ENCODE data around the gene EI24. TPM values are rescaled to one million over a fixed set of nuclear protein-coding genes. Genes with fewer than 3 reads are reported as not detected.

Gene EI24
- total RNA-seq, 1 experiment from 2014 or later: 151 TPM

GRCh38 chr11:125603207-125603606 is 33.9 kb downstream of the EI24 start:
- H3K9ac ChIP-seq (ENCODE audit: extremely low read depth, insufficient read length, low read length): no peak overlapping the region
- H3K23me2 ChIP-seq (ENCODE audit: insufficient read length, low read depth, low read length, poor library complexity, severe bottlenecking): no peaks in the 10 kb centered on the region
- no peak overlapping the region for H4K91ac ChIP-seq (ENCODE audit: insufficient read length, low read depth, low read length)
- no peak overlapping the region for H3K4me3 Mint-ChIP-seq
- no peak overlapping the region for H4K8ac ChIP-seq (replicated peaks; ENCODE audit: insufficient read length, low read depth, low read length)
- H2BK120ac ChIP-seq (ENCODE audit: low read depth, low read length, poor library complexity, severe bottlenecking): no peak overlapping the region
- no peak overlapping the region for H3K4me2 ChIP-seq (ENCODE audit: insufficient read depth, insufficient read length, low read length)
- H2AK5ac ChIP-seq (ENCODE audit: insufficient read length, low read length): no peak overlapping the region
- DNase-seq: no peak
- no peak overlapping the region for H3K14ac ChIP-seq (ENCODE audit: insufficient read depth, low read length)
- WGBS (ENCODE audit: extremely low coverage, insufficient read length, low lambda C conversion rate): no CpG with 5 or more reads among the region's 3 CpGs
- H3K23ac ChIP-seq (ENCODE audit: insufficient read length, low read depth, low read length): no peak overlapping the region
- H3K79me2 ChIP-seq (ENCODE audit: insufficient read depth, low read length): no peaks in the 10 kb centered on the region; the same call in 1 of the 2 replicates
- H3K9me3 Mint-ChIP-seq: no peaks in the 10 kb centered on the region
- H3T11ph ChIP-seq (ENCODE audit: low read length): no peak overlapping the region
- H3K27me3 ChIP-seq (ENCODE audit: insufficient read depth, low read length): no peaks in the 10 kb centered on the region
- H3K27ac ChIP-seq (ENCODE audit: insufficient read length, low read depth, low read length): no peak overlapping the region
- no peaks in the 10 kb centered on the region for H4K20me1 ChIP-seq (ENCODE audit: control insufficient read depth, insufficient read depth, insufficient read length)
- no peak overlapping the region for H3K18ac ChIP-seq (ENCODE audit: insufficient read length, low read depth, low read length)
- no peaks in the 10 kb centered on the region for H3K27me3 Mint-ChIP-seq (ENCODE audit: low read depth)
- no peaks in the 10 kb centered on the region for H3K4me1 Mint-ChIP-seq
- no peak overlapping the region for H4K5ac ChIP-seq (ENCODE audit: insufficient read length, low read depth, low read length)
- no peak overlapping the region for H2AFZ ChIP-seq (ENCODE audit: low read length)
- no peak for TF ChIP-seq CTCF (conservative IDR thresholded peaks at IDR 0.05)
- no peak overlapping the region for H2BK15ac ChIP-seq (ENCODE audit: low read depth, low read length)
- peaks cover 30 to 83% (median 77%) of the 10 kb centered on the region in 3 experiments; a peak in 6 of 7 replicates for H3K36me3 Mint-ChIP-seq (ENCODE audit: insufficient read depth in 1 of 3, low read depth in 3 of 3)
- no peak overlapping the region for H2BK5ac ChIP-seq (ENCODE audit: insufficient read length, low read length)
- no peak overlapping the region for H3K27ac Mint-ChIP-seq
- H3K56ac ChIP-seq (ENCODE audit: insufficient read length, low read depth, low read length): no peak overlapping the region
- no peaks in the 10 kb centered on the region for H3K4me1 ChIP-seq (ENCODE audit: insufficient read depth, low read length)
- peaks cover 3% of the 10 kb centered on the region for H3K79me1 ChIP-seq (ENCODE audit: insufficient read depth, low read depth, low read length, poor library complexity, severe bottlenecking)
- no peak overlapping the region for H2BK12ac ChIP-seq (ENCODE audit: insufficient read length, low read depth, low read length)
- H3K9me3 ChIP-seq (ENCODE audit: control insufficient read depth, low read depth, low read length): no peaks in the 10 kb centered on the region
- H3K4ac ChIP-seq (ENCODE audit: low read depth, low read length): no peak overlapping the region
- H2BK20ac ChIP-seq (ENCODE audit: low read depth, low read length, poor library complexity, severe bottlenecking): no peak overlapping the region

Measured in H9 (cell line).